Measurements from ENCODE around the gene GDPD1.

The GDPD1 gene

GRCh38 chr17:59199398-59199797 lies 20.9 kb upstream of the GDPD1 start:
- Histone ChIP-seq H3K9me3 (no peaks in the 10 kb centered on the region), H3K36me3 (peaks cover 73% of the 10 kb centered on the region), H3K27me3 (no peaks in the 10 kb centered on the region), H3K4me1 (ENCODE audit: control insufficient read depth in 1 of 2, insufficient read depth in 1 of 2, low read depth in 1 of 2, low read length in 1 of 2) (no peaks in the 10 kb centered on the region), H3K27ac (no peak overlapping the region), H3K4me3 (ENCODE audit: low read depth in 1 of 2, low read length in 1 of 2) (no peak overlapping the region)
- no peak for TF ChIP-seq CTCF (IDR thresholded peaks at IDR 0.05)

GRCh38 chr17:59202320-59202719 lies 18.0 kb upstream of the GDPD1 start:
- no peak overlapping the region for H3K27ac ChIP-seq
- H3K4me3 ChIP-seq (ENCODE audit: low read depth in 1 of 2, low read length in 1 of 2) = no peak overlapping the region
- no peaks in the 10 kb centered on the region for H3K27me3 ChIP-seq
- H3K4me1 ChIP-seq (ENCODE audit: control insufficient read depth in 1 of 2, insufficient read depth in 1 of 2, low read depth in 1 of 2, low read length in 1 of 2) = no peaks in the 10 kb centered on the region
- H3K36me3 ChIP-seq = peaks cover 57% of the 10 kb centered on the region
- no peaks in the 10 kb centered on the region for H3K9me3 ChIP-seq
- TF ChIP-seq CTCF (IDR thresholded peaks at IDR 0.05) = no peak

GRCh38 chr17:59219370-59219769 lies 941 bp upstream of the GDPD1 start:
- H3K27ac ChIP-seq = no peak overlapping the region
- H3K4me1 ChIP-seq (ENCODE audit: control insufficient read depth in 1 of 2, insufficient read depth in 1 of 2, low read depth in 1 of 2, low read length in 1 of 2) = peaks cover 3 to 13% of the 10 kb centered on the region in 2 experiments
- H3K9me3 ChIP-seq = no peaks in the 10 kb centered on the region
- H3K27me3 ChIP-seq = no peaks in the 10 kb centered on the region
- H3K36me3 ChIP-seq = peaks cover 11% of the 10 kb centered on the region
- TF ChIP-seq CTCF (IDR thresholded peaks at IDR 0.05) = no peak
- no peak overlapping the region for H3K4me3 ChIP-seq (ENCODE audit: low read depth in 1 of 2, low read length in 1 of 2)

- Histone ChIP-seq H3K27me3 (no peaks in the 10 kb centered on the region), H3K27ac (peak overlapping the region; percentile 79), H3K36me3 (peaks cover 5% of the 10 kb centered on the region), H3K4me3 (ENCODE audit: low read depth in 1 of 2, low read length in 1 of 2) (peak overlapping the region; percentile 65 to 78), H3K9me3 (no peaks in the 10 kb centered on the region), H3K4me1 (ENCODE audit: control insufficient read depth in 1 of 2, insufficient read depth in 1 of 2, low read depth in 1 of 2, low read length in 1 of 2) (peaks cover 3 to 13% of the 10 kb centered on the region in 2 experiments)
- no peak for TF ChIP-seq CTCF (IDR thresholded peaks at IDR 0.05)
These were observed 351 bp upstream of the GDPD1 start for GRCh38 chr17:59219992-59220327.

GRCh38 chr17:59221159-59221847 lies 992 bp downstream of the GDPD1 start:
- H3K4me3 ChIP-seq (ENCODE audit: low read depth in 1 of 2, low read length in 1 of 2) = peak overlapping the region; percentile 65 to 78
- H3K27me3 ChIP-seq = no peaks in the 10 kb centered on the region
- H3K9me3 ChIP-seq = no peaks in the 10 kb centered on the region
- no peaks in the 10 kb centered on the region for H3K36me3 ChIP-seq
- no peak for TF ChIP-seq CTCF (IDR thresholded peaks at IDR 0.05)
- H3K27ac ChIP-seq = peak overlapping the region; percentile 79
- H3K4me1 ChIP-seq (ENCODE audit: control insufficient read depth in 1 of 2, insufficient read depth in 1 of 2, low read depth in 1 of 2, low read length in 1 of 2) = peaks cover 3 to 13% of the 10 kb centered on the region in 2 experiments

Data from neutrophil (primary cell).